HepG2 (cell line): ENCODE measurements around the gene CCT4. TPM values are rescaled to one million over a fixed set of nuclear protein-coding genes. Genes with fewer than 3 reads are reported as not detected.

ENCODE experiments used
- BCL6 ChIP-seq: IDR thresholded peaks from 2 replicates; pipeline ENCODE4 v1.6.1; 2016; ENCODE audit warnings: missing genetic modification reagents, missing compliant biosample characterization
- FOXK1 ChIP-seq: sonication (generic); formaldehyde crosslinking; IDR thresholded peaks from 2 replicates; pipeline ENCODE4 v1.4.0; 2020; ENCODE audit warnings: low read depth, missing genetic modification reagents, borderline replicate concordance
- FOXK2 ChIP-seq: fragments of 450-650 bp; IDR thresholded peaks from 2 replicates; pipeline ENCODE4 v1.6.1; 2016
- FUBP1 ChIP-seq: sonication (generic); formaldehyde crosslinking; IDR thresholded peaks from 2 replicates; pipeline ENCODE4 v1.5.1; 2020; ENCODE audit warnings: missing genetic modification reagents, mild to moderate bottlenecking, borderline replicate concordance
- HBP1 ChIP-seq: IDR thresholded peaks from 2 replicates; pipeline ENCODE4 v1.6.1; 2016; ENCODE audit warnings: low read depth, control low read depth
- HMG20A ChIP-seq: IDR thresholded peaks from 2 replicates; pipeline ENCODE4 v1.6.1; 2016; ENCODE audit warnings: borderline replicate concordance
- KLF11 ChIP-seq: IDR thresholded peaks from 2 replicates; pipeline ENCODE4 v1.6.1; 2016; ENCODE audit warnings: missing compliant biosample characterization
- MAF1 ChIP-seq: sonication (generic); formaldehyde crosslinking; IDR thresholded peaks from 2 replicates; pipeline ENCODE4 v1.5.0; 2020; ENCODE audit warnings: missing genetic modification reagents, borderline replicate concordance
- MBD4 ChIP-seq: IDR thresholded peaks from 2 replicates; pipeline ENCODE4 v1.6.1; 2012; ENCODE audit warnings: low read length, inconsistent platforms, borderline replicate concordance
- RFX1 ChIP-seq: fragments of 450-650 bp; IDR thresholded peaks from 2 replicates; pipeline ENCODE4 v1.6.1; 2017
- TFDP1 ChIP-seq: IDR thresholded peaks from 2 replicates; pipeline ENCODE4 v1.6.1; 2016; ENCODE audit warnings: missing compliant biosample characterization, missing genetic modification reagents, borderline replicate concordance
- YEATS2 ChIP-seq: sonication (generic); formaldehyde crosslinking; IDR thresholded peaks from 2 replicates; pipeline ENCODE4 v1.4.0; 2020; ENCODE audit warnings: missing genetic modification reagents, borderline replicate concordance
- ZBTB21 ChIP-seq: sonication (generic); formaldehyde crosslinking; IDR thresholded peaks from 2 replicates; pipeline ENCODE4 v1.4.0; 2020; ENCODE audit warnings: missing genetic modification reagents
- ZNF224 ChIP-seq: sonication (generic); formaldehyde crosslinking; IDR thresholded peaks from 2 replicates; pipeline ENCODE4 v1.5.0; 2020; ENCODE audit warnings: mild to moderate bottlenecking, missing genetic modification reagents
- ZNF383 ChIP-seq: sonication (generic); formaldehyde crosslinking; IDR thresholded peaks from 2 replicates; pipeline ENCODE4 v1.4.0; 2020; ENCODE audit warnings: missing genetic modification reagents, mild to moderate bottlenecking, borderline replicate concordance
- ZNF609 ChIP-seq: sonication (generic); formaldehyde crosslinking; IDR thresholded peaks from 2 replicates; pipeline ENCODE4 v1.4.0; 2020; ENCODE audit warnings: mild to moderate bottlenecking, missing genetic modification reagents, borderline replicate concordance
- ZNF616 ChIP-seq: sonication (generic); formaldehyde crosslinking; IDR thresholded peaks from 2 replicates; pipeline ENCODE4 v1.5.0; 2020; ENCODE audit warnings: low read depth, mild to moderate bottlenecking, missing genetic modification reagents
- ZNF703 ChIP-seq: sonication (generic); formaldehyde crosslinking; IDR thresholded peaks from 2 replicates; pipeline ENCODE4 v1.5.1; 2020; ENCODE audit warnings: missing genetic modification reagents, mild to moderate bottlenecking, moderate library complexity, borderline replicate concordance
- ZNF878 ChIP-seq: sonication (generic); formaldehyde crosslinking; IDR thresholded peaks from 2 replicates; pipeline ENCODE4 v1.8.1; 2023; ENCODE audit warnings: mild to moderate bottlenecking, missing genetic modification reagents, moderate library complexity
- ZSCAN9 ChIP-seq: IDR thresholded peaks from 2 replicates; pipeline ENCODE4 v1.6.1; 2016; ENCODE audit warnings: borderline replicate concordance
- polyA plus RNA-seq, 8 experiments: library from polyadenylated mRNA; depleted of rRNA in 3 of 8; stranded (reverse) in 7 of 8; unstranded in 1 of 8; fragments of >200 nt; fragmentation: Illumina TruSeq in 4 of 8; extraction: Trizol in 4 of 8; gene quantifications; 2 replicates each; pipeline versions ENCODE4 v1.2.1 to v1.2.3, GENCODE V29; 2011 to 2016; ENCODE audit warnings: low read depth in 4 of 8, missing spikeins in 1 of 8, mixed read lengths in 1 of 8; ENCODE audit not compliant: insufficient read depth in 1 of 8
- total RNA-seq, 5 experiments: library from RNA; depleted of rRNA; stranded (reverse); fragments of >200 nt; fragmentation: Illumina TruSeq; extraction: Trizol; gene quantifications; 2 replicates each; pipeline ENCODE4 v1.2.3, GENCODE V29; 2016; ENCODE audit warnings: low read depth in 1 of 5

The CCT4 gene
- total and polyA plus RNA-seq, 2 of the 13 experiments (the other 11 are each of a cell fraction or from before 2014, with no cell fraction given): 138 to 340 TPM

- peak; percentile 36 for TF ChIP-seq TFDP1 (CRISPR knock-in tag)
- 0 out of 2 replicates have a peak, but pooled peaks have one; percentile 35 for TF ChIP-seq ZNF224
- no peak; the same call in 1 of the 2 replicates for TF ChIP-seq ZNF703
- no peak; the same call in 1 of the 2 replicates for TF ChIP-seq HBP1 (CRISPR knock-in tag)
- TF ChIP-seq ZBTB21 (CRISPR knock-in tag): no peak
- no peak for TF ChIP-seq KLF11 (CRISPR knock-in tag)
- no peak for TF ChIP-seq FOXK2
- TF ChIP-seq ZNF616 (CRISPR knock-in tag): peak; percentile 86
- TF ChIP-seq FOXK1 (CRISPR knock-in tag): peak; percentile 87
- no peak for TF ChIP-seq ZNF609 (CRISPR knock-in tag)
- no peak for TF ChIP-seq RFX1
- TF ChIP-seq MBD4: no peak
- 0 out of 2 replicates have a peak, but pooled peaks have one; percentile 63 for TF ChIP-seq MAF1 (CRISPR knock-in tag)
- no peak for TF ChIP-seq ZNF383 (CRISPR knock-in tag)
- TF ChIP-seq HMG20A (CRISPR knock-in tag): peak; percentile 20; the same call in 1 of the 2 replicates
- TF ChIP-seq YEATS2: peak; percentile 96
- TF ChIP-seq ZSCAN9 (CRISPR knock-in tag): no peak; the same call in 1 of the 2 replicates
- peak; percentile 87 for TF ChIP-seq ZNF878 (CRISPR knock-in tag)
- TF ChIP-seq FUBP1: peak; percentile 93; the same call in 1 of the 2 replicates
- peak; percentile 71 for TF ChIP-seq BCL6 (CRISPR knock-in tag)
These were observed 17.1 kb upstream of the CCT4 start, which contains the start of gene COMMD1 (continued) for GRCh38 chr2:61905372-61906185.
